ENCODE measurements around the gene U2SURP. TPM values are rescaled to one million over a fixed set of nuclear protein-coding genes. Genes with fewer than 3 reads are reported as not detected.

The U2SURP gene
- total and polyA plus RNA-seq, 7 experiments from 2014 or later = 99.9 to 172 (median 142) TPM

- no peak for DNase-seq
- no peak overlapping the region for H3K27ac Mint-ChIP-seq
Observed at GRCh38 chr3:143088835-143089234, 87.5 kb downstream of the U2SURP start.

DNA sequence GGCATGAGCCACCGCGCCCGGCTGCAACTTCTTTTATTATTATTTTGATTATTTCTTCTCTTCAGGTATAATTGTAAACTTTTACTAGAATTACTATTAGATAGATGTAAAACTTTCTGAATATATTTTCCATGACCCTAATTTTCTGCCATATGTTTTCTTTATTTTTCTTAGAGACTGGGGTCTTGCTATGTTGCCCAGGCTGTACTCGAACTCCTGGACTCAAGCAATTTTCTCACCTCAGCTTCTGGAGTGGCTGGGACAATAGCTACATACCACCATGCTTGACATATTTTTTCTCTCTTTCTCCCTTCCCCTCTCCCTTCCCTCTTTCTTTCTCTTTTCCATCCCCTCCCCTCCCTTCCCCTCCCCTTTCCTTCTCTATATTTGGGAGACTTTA, 88.6 kb downstream of the U2SURP start:
- Mint-ChIP-seq H3K27me3 (no peaks in the 10 kb centered on the region), H3K27ac (no peak overlapping the region)

More at GRCh38 chr3:143088835-143089234, 87.5 kb downstream of the U2SURP start:
- intact Hi-C loops (cut with micrococcal nuclease) = no loop called here
- POLR2A ChIA-PET = no interaction called here
- Mint-ChIP-seq H3K9me3 (peaks cover 0 to 4% (median 0%) of the 10 kb centered on the region in 11 donors), H3K36me3 (peaks cover 0 to 5% (median 0%) of the 10 kb centered on the region in 5 donors), H3K4me1 (peaks cover 0 to 6% (median 2%) of the 10 kb centered on the region in 7 donors), H3K27me3 (peaks cover 0 to 5% (median 0%) of the 10 kb centered on the region in 5 donors), H3K4me3 (no peak overlapping the region)
- Histone ChIP-seq H3K4me3 (ENCODE audit: low read length) (no peak overlapping the region), H3K27ac (ENCODE audit: low read depth, low read length) (no peak overlapping the region), H3K27me3 (ENCODE audit: control insufficient read depth in 2 of 2, insufficient read depth in 2 of 2, low read length in 2 of 2) (no peaks in the 10 kb centered on the region), H3K4me1 (ENCODE audit: control insufficient read depth in 2 of 2, insufficient read depth in 2 of 2, low read length in 2 of 2) (no peaks in the 10 kb centered on the region), H3K9me3 (ENCODE audit: control insufficient read depth in 2 of 3, low read length in 3 of 3) (no peaks in the 10 kb centered on the region), H3K36me3 (ENCODE audit: control insufficient read depth in 2 of 3, insufficient read depth in 3 of 3, low read length in 3 of 3) (no peaks in the 10 kb centered on the region)
- CTCF ChIA-PET = no interaction called here
- ATAC-seq = no peak

GRCh38 chr3:143090486-143090885, 89.1 kb downstream of the U2SURP start:
- no peaks in the 10 kb centered on the region for H3K27me3 Mint-ChIP-seq
- intact Hi-C loops (cut with micrococcal nuclease) = no loop called here
- peaks cover 0 to 6% (median 0%) of the 10 kb centered on the region in 7 donors for H3K4me1 Mint-ChIP-seq
- Histone ChIP-seq H3K27ac (ENCODE audit: low read depth, low read length) (no peak overlapping the region), H3K9me3 (ENCODE audit: control insufficient read depth in 2 of 3, low read length in 3 of 3) (no peaks in the 10 kb centered on the region), H3K4me3 (ENCODE audit: low read length) (no peak overlapping the region), H3K4me1 (ENCODE audit: control insufficient read depth in 2 of 2, insufficient read depth in 2 of 2, low read length in 2 of 2) (no peaks in the 10 kb centered on the region), H3K36me3 (ENCODE audit: control insufficient read depth in 2 of 3, insufficient read depth in 3 of 3, low read length in 3 of 3) (no peaks in the 10 kb centered on the region), H3K27me3 (ENCODE audit: control insufficient read depth in 2 of 2, insufficient read depth in 2 of 2, low read length in 2 of 2) (no peaks in the 10 kb centered on the region)
- H3K27ac Mint-ChIP-seq = no peak overlapping the region
- no peak for DNase-seq
- peaks cover 0 to 3% (median 0%) of the 10 kb centered on the region in 5 donors for H3K36me3 Mint-ChIP-seq
- ATAC-seq = no peak
- POLR2A ChIA-PET = no interaction called here
- CTCF ChIA-PET = no interaction called here
- H3K9me3 Mint-ChIP-seq = peaks cover 0 to 4% (median 0%) of the 10 kb centered on the region in 11 donors
- H3K4me3 Mint-ChIP-seq = no peak overlapping the region

More for the DNA sequence above, 88.6 kb downstream of the U2SURP start:
- no peak for ATAC-seq
- Mint-ChIP-seq H3K36me3 (peaks cover 0 to 3% (median 0%) of the 10 kb centered on the region in 5 donors), H3K4me1 (peaks cover 0 to 6% (median 0%) of the 10 kb centered on the region in 7 donors), H3K4me3 (no peak overlapping the region), H3K9me3 (peaks cover 0 to 4% (median 0%) of the 10 kb centered on the region in 11 donors)
- intact Hi-C loops (cut with micrococcal nuclease) = no loop called here
- no peak for DNase-seq
- H3K36me3 ChIP-seq (ENCODE audit: control insufficient read depth in 2 of 3, insufficient read depth in 3 of 3, low read length in 3 of 3) = no peaks in the 10 kb centered on the region
- POLR2A ChIA-PET = no interaction called here
- H3K27me3 ChIP-seq (ENCODE audit: control insufficient read depth in 2 of 2, insufficient read depth in 2 of 2, low read length in 2 of 2) = no peaks in the 10 kb centered on the region
- H3K27ac ChIP-seq (ENCODE audit: low read depth, low read length) = no peak overlapping the region
- H3K4me3 ChIP-seq (ENCODE audit: low read length) = no peak overlapping the region
- no peaks in the 10 kb centered on the region for H3K9me3 ChIP-seq (ENCODE audit: control insufficient read depth in 2 of 3, low read length in 3 of 3)
- CTCF ChIA-PET = no interaction called here
- H3K4me1 ChIP-seq (ENCODE audit: control insufficient read depth in 2 of 2, insufficient read depth in 2 of 2, low read length in 2 of 2) = no peaks in the 10 kb centered on the region

DNA sequence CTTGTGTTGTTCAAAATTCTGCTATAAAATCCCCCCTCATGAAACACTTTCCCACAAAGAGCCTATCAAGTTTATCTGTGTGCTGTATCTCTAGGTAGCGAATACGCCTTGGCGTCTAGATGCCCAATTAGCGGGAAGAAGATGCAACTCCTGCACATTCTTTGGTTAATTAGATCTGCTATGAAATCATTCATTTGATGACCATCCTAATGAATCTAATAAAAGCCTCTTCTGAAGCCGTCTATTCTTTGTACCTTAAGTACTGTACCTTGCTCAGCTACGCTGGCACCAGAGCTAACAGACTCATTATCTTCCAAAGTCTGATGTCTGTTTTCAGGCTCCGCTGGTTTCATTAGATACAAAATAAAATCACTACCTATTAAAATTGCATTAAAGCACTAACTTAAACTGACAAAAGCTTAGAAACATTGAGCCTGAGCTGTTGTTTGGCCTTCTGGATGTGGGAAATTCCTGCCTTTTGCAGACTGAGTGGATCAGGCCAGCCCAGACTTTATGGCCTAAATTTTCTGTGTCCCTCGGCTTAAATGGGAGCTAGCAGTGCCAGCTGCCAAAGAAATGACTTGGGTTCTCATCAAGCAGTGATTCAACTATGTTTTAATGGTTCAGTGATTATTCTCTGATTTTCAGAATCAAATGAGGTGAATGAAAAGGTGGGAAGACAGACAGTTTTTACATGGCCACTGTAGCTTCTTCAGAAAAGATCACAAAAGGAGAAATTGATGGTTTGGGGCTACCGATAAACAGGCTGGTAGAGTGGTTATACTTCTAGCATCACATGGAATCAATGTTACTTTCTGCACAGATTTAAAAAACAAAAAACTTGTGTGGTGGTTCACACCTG, 89.8 kb downstream of the U2SURP start:
- H3K4me1 ChIP-seq (ENCODE audit: control insufficient read depth in 2 of 2, insufficient read depth in 2 of 2, low read length in 2 of 2) = no peaks in the 10 kb centered on the region
- H3K36me3 ChIP-seq (ENCODE audit: control insufficient read depth in 2 of 3, insufficient read depth in 3 of 3, low read length in 3 of 3) = no peaks in the 10 kb centered on the region
- H3K4me3 ChIP-seq (ENCODE audit: low read length) = no peak overlapping the region
- ATAC-seq = no peak
- H3K27me3 ChIP-seq (ENCODE audit: control insufficient read depth in 2 of 2, insufficient read depth in 2 of 2, low read length in 2 of 2) = no peaks in the 10 kb centered on the region
- Mint-ChIP-seq H3K4me1 (peaks cover 0 to 6% (median 0%) of the 10 kb centered on the region in 7 donors), H3K27ac (no peak overlapping the region), H3K36me3 (peaks cover 0 to 3% (median 0%) of the 10 kb centered on the region in 5 donors), H3K27me3 (no peaks in the 10 kb centered on the region), H3K9me3 (peaks cover 0 to 7% (median 0%) of the 10 kb centered on the region in 11 donors), H3K4me3 (no peak overlapping the region)
- no peaks in the 10 kb centered on the region for H3K9me3 ChIP-seq (ENCODE audit: control insufficient read depth in 2 of 3, low read length in 3 of 3)
- DNase-seq = no peak
- POLR2A ChIA-PET = no interaction called here
- H3K27ac ChIP-seq (ENCODE audit: low read depth, low read length) = no peak overlapping the region
- CTCF ChIA-PET = no interaction called here
- intact Hi-C loops (cut with micrococcal nuclease) = no loop called here

DNA sequence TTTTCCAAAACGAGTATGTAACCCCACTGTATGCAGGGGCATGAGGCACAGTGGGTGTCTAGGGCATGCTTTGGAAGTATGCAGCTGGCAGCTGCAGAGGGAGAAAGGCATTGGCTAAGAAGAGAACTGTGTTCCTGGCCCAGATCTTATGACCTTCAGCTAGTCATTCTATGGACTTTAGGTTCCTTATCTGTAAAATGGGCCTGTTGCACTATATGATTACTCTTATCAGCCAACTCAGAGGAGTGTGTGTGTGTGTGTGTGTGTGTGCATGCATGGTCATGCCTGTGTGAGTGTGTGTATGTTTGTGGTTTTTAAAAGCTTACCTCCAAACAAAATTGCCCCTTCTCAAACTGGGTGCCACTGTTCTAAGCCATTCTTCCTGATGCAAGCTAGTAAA, 90.8 kb downstream of the U2SURP start:
- DNase-seq (no peak), ATAC-seq (no peak)
- H3K27me3 Mint-ChIP-seq = no peaks in the 10 kb centered on the region
- H3K36me3 Mint-ChIP-seq = peaks cover 0 to 4% (median 0%) of the 10 kb centered on the region in 5 donors
- Histone ChIP-seq H3K4me1 (ENCODE audit: control insufficient read depth in 2 of 2, insufficient read depth in 2 of 2, low read length in 2 of 2) (no peaks in the 10 kb centered on the region), H3K27ac (ENCODE audit: low read depth, low read length) (no peak overlapping the region), H3K36me3 (ENCODE audit: control insufficient read depth in 2 of 3, insufficient read depth in 3 of 3, low read length in 3 of 3) (no peaks in the 10 kb centered on the region), H3K27me3 (ENCODE audit: control insufficient read depth in 2 of 2, insufficient read depth in 2 of 2, low read length in 2 of 2) (no peaks in the 10 kb centered on the region), H3K9me3 (ENCODE audit: control insufficient read depth in 2 of 3, low read length in 3 of 3) (no peaks in the 10 kb centered on the region), H3K4me3 (ENCODE audit: low read length) (no peak overlapping the region)
- peaks cover 0 to 6% (median 0%) of the 10 kb centered on the region in 7 donors for H3K4me1 Mint-ChIP-seq
- intact Hi-C loops (cut with micrococcal nuclease) = no loop called here
- ChIA-PET CTCF (no interaction called here), POLR2A (no interaction called here)
- no peak overlapping the region for H3K27ac Mint-ChIP-seq
- no peak overlapping the region for H3K4me3 Mint-ChIP-seq
- H3K9me3 Mint-ChIP-seq = peaks cover 0 to 8% (median under 1%) of the 10 kb centered on the region in 11 donors

DNA sequence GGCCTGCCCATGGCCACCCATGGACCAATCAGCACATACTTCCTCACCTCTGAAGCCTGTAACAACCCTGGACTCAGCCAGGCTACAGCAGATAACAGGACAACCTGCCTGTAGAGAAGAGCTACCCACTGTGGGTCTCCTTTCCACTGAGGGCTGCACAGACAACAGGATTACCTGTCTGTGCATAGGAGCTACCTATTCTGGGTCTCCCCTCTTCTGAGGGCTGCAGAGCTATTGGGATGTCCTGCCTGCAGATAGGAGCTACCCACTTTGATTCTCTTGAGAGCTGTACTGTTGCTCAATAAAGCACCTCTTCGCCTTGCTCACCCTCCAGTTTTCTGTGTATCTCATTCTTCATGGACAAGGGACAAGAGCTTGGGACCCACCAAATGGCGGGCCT, 94.4 kb downstream of the U2SURP start:
- H3K4me3 ChIP-seq (ENCODE audit: low read length) = no peak overlapping the region
- ChIA-PET POLR2A (no interaction called here), CTCF (no interaction called here)
- intact Hi-C loops (cut with micrococcal nuclease) = no loop called here
- H3K27me3 Mint-ChIP-seq = peaks cover 0 to 8% (median 0%) of the 10 kb centered on the region in 5 donors
- no peak for DNase-seq
- H3K9me3 ChIP-seq (ENCODE audit: control insufficient read depth in 2 of 3, low read length in 3 of 3) = no peaks in the 10 kb centered on the region
- no peak overlapping the region for H3K27ac Mint-ChIP-seq
- peaks cover 0 to 5% (median 0%) of the 10 kb centered on the region in 5 donors for H3K36me3 Mint-ChIP-seq
- peaks cover 0 to 6% (median 0%) of the 10 kb centered on the region in 11 donors for H3K9me3 Mint-ChIP-seq
- no peaks in the 10 kb centered on the region for H3K4me1 ChIP-seq (ENCODE audit: control insufficient read depth in 2 of 2, insufficient read depth in 2 of 2, low read length in 2 of 2)
- H3K36me3 ChIP-seq (ENCODE audit: control insufficient read depth in 2 of 3, insufficient read depth in 3 of 3, low read length in 3 of 3) = no peaks in the 10 kb centered on the region
- ATAC-seq = no peak
- no peak overlapping the region for H3K27ac ChIP-seq (ENCODE audit: low read depth, low read length)
- H3K4me1 Mint-ChIP-seq = no peaks in the 10 kb centered on the region
- no peak overlapping the region for H3K4me3 Mint-ChIP-seq
- H3K27me3 ChIP-seq (ENCODE audit: control insufficient read depth in 2 of 2, insufficient read depth in 2 of 2, low read length in 2 of 2) = no peaks in the 10 kb centered on the region

All from naive thymus-derived CD4-positive, alpha-beta T cell (primary cell).